Lower lobe of right lung (tissue), 2 donors: ENCODE data around the gene FANCC. TPM values are rescaled to one million over a fixed set of nuclear protein-coding genes. Genes with fewer than 3 reads are reported as not detected.

ENCODE experiments used
- ATAC-seq, 2 donors: fragments of 200-7000 bp; cut with Tn5 transposase; one replicate each; pipeline ENCODE4 v1.9.1; 2020 to 2022; ENCODE audit warnings: mild to moderate bottlenecking in 2 of 2, moderate library complexity in 2 of 2
- DNase-seq: peaks from one replicate; pipeline ENCODE4 v3.0.0-alpha.2; 2020
- H3K27ac ChIP-seq: fragments of 200-600 bp; one replicate; pipeline ENCODE4 v1.8.0; 2022
- H3K27me3 ChIP-seq: fragments of 200-600 bp; one replicate; pipeline ENCODE4 v1.8.0; 2022; ENCODE audit warnings: low read depth
- H3K36me3 ChIP-seq: fragments of 200-600 bp; one replicate; pipeline ENCODE4 v1.8.0; 2022; ENCODE audit warnings: mild to moderate bottlenecking
- H3K4me1 ChIP-seq: fragments of 200-600 bp; one replicate; pipeline ENCODE4 v1.8.0; 2022
- H3K4me3 ChIP-seq: fragments of 200-600 bp; one replicate; pipeline ENCODE4 v1.8.0; 2022; ENCODE audit warnings: mild to moderate bottlenecking
- H3K9me3 ChIP-seq: fragments of 200-600 bp; one replicate; pipeline ENCODE4 v1.8.0; 2022
- CTCF ChIP-seq: fragments of 200-600 bp; IDR thresholded peaks from one replicate; pipeline ENCODE4 v1.8.0; 2022; ENCODE audit warnings: antibody characterized with exemption, mild to moderate bottlenecking
- intact Hi-C: fragments of 100-400 bp; cut with DNase I; formaldehyde crosslinking; loops from one replicate; pipeline ENCODE4 v1.11.0; 2022
- total RNA-seq: library from RNA; stranded (reverse); fragmentation: NEBNext Ultra II Directional; extraction: Animal tissue kit (Norgen Biotek cat#: 25700); gene quantifications from one replicate; pipeline ENCODE4 v1.2.1, GENCODE V29; 2021
- donor health status: DM: no; HTN: yes; CAD: no; lungs with severe emphysema.

Gene FANCC
- total RNA-seq, 1 donor from 2014 or later, result 11.3 TPM

- Histone ChIP-seq H3K27me3 (no peaks in the 10 kb centered on the region), H3K4me1 (peaks cover 8% of the 10 kb centered on the region), H3K27ac (no peak overlapping the region), H3K9me3 (no peaks in the 10 kb centered on the region), H3K4me3 (no peak overlapping the region), H3K36me3 (no peaks in the 10 kb centered on the region)
- DNase-seq, result no peak
- no peak for TF ChIP-seq CTCF
- ATAC-seq, result no peak
- intact Hi-C loops, result loop anchor here (10.0 kb wide), 1 partner anchor 336 kb away; no protein-coding TSS in a partner anchor
Measured at GRCh38 chr9:95120781-95121370, 196.6 kb downstream of the FANCC start.

GRCh38 chr9:95118596-95118995 is 198.9 kb downstream of the FANCC start:
- DNase-seq (no peak), ATAC-seq (no peak)
- H3K36me3 ChIP-seq, result no peaks in the 10 kb centered on the region
- no peak for TF ChIP-seq CTCF
- H3K4me3 ChIP-seq, result no peak overlapping the region
- intact Hi-C loops, result no loop called here
- no peaks in the 10 kb centered on the region for H3K9me3 ChIP-seq
- peaks cover 8% of the 10 kb centered on the region for H3K4me1 ChIP-seq
- H3K27me3 ChIP-seq, result no peaks in the 10 kb centered on the region
- H3K27ac ChIP-seq, result no peak overlapping the region

- Histone ChIP-seq H3K4me1 (peaks cover 8% of the 10 kb centered on the region), H3K27ac (no peak overlapping the region), H3K27me3 (no peaks in the 10 kb centered on the region), H3K36me3 (peaks cover 13% of the 10 kb centered on the region), H3K4me3 (no peak overlapping the region), H3K9me3 (no peaks in the 10 kb centered on the region)
- ATAC-seq (no peak), DNase-seq (no peak)
- TF ChIP-seq CTCF, result no peak
- intact Hi-C loops, result no loop called here
Measured at GRCh38 chr9:95116808-95117204, 200.7 kb downstream of the FANCC start.

GRCh38 chr9:95116002-95116807 is 201.3 kb downstream of the FANCC start:
- Histone ChIP-seq H3K4me3 (no peak overlapping the region), H3K27ac (no peak overlapping the region), H3K9me3 (no peaks in the 10 kb centered on the region), H3K4me1 (peaks cover 8% of the 10 kb centered on the region), H3K36me3 (peaks cover 19% of the 10 kb centered on the region), H3K27me3 (no peaks in the 10 kb centered on the region)
- intact Hi-C loops, result no loop called here
- DNase-seq (no peak), ATAC-seq (peak; percentile 71 to 73)
- TF ChIP-seq CTCF, result peak; percentile 49

GRCh38 chr9:95115104-95115503 is 202.4 kb downstream of the FANCC start:
- DNase-seq (peak; percentile 18), ATAC-seq (no peak)
- H3K27ac ChIP-seq, result no peak overlapping the region
- H3K4me3 ChIP-seq, result no peak overlapping the region
- intact Hi-C loops, result no loop called here
- H3K9me3 ChIP-seq, result no peaks in the 10 kb centered on the region
- no peak for TF ChIP-seq CTCF
- peaks cover 8% of the 10 kb centered on the region for H3K4me1 ChIP-seq
- peaks cover 30% of the 10 kb centered on the region for H3K36me3 ChIP-seq
- no peaks in the 10 kb centered on the region for H3K27me3 ChIP-seq
